Measurements from ENCODE around the gene TBATA. TPM values are rescaled to one million over a fixed set of nuclear protein-coding genes. Genes with fewer than 3 reads are reported as not detected.

Gene TBATA
- total and polyA plus RNA-seq, 8 donors, result not detected

GRCh38 chr10:70827086-70827757 is 42.0 kb upstream of the TBATA start:
- 53 to 62% methylated on average over 2 of the region's 2 CpGs for WGBS, 2 donors
- no peak for FAIRE-seq
- intact Hi-C loops (cut with DNase I), result no loop called here

GRCh38 chr10:70822076-70822820 is 37.1 kb upstream of the TBATA start:
- H3K4me3 ChIP-seq, result no peak overlapping the region
- DNase-seq (no peak), ATAC-seq (no peak), FAIRE-seq (no peak)
- WGBS, 2 donors, result 52 to 70% methylated on average over 2 of the region's 2 CpGs
- H3K27ac ChIP-seq, result no peak overlapping the region
- intact Hi-C loops (cut with DNase I), result no loop called here
- no peaks in the 10 kb centered on the region for H3K27me3 ChIP-seq
- H3K9me3 ChIP-seq, result no peaks in the 10 kb centered on the region
- peaks cover 0 to 12% (median 3%) of the 10 kb centered on the region in 3 donors for H3K36me3 ChIP-seq
- TF ChIP-seq CTCF (IDR thresholded peaks at IDR 0.05), result no peak
- H3K4me1 ChIP-seq, result peaks cover 3 to 8% (median 5%) of the 10 kb centered on the region in 3 donors

More at GRCh38 chr10:70827086-70827757, 42.0 kb upstream of the TBATA start:
- no peak for DNase-seq
- no peak for ATAC-seq
- no peak for TF ChIP-seq CTCF (IDR thresholded peaks at IDR 0.05)
- H3K4me1 ChIP-seq, result peaks cover 9 to 18% (median 15%) of the 10 kb centered on the region in 3 donors
- H3K27me3 ChIP-seq, result no peaks in the 10 kb centered on the region
- no peaks in the 10 kb centered on the region for H3K36me3 ChIP-seq
- no peak overlapping the region for H3K4me3 ChIP-seq
- H3K27ac ChIP-seq, result no peak overlapping the region
- no peaks in the 10 kb centered on the region for H3K9me3 ChIP-seq

GRCh38 chr10:70820976-70821750 is 36.0 kb upstream of the TBATA start:
- ATAC-seq (no peak), DNase-seq (no peak), FAIRE-seq (no peak)
- Histone ChIP-seq H3K4me3 (no peak overlapping the region), H3K27me3 (no peaks in the 10 kb centered on the region), H3K27ac (no peak overlapping the region), H3K4me1 (peaks cover 7 to 9% (median 8%) of the 10 kb centered on the region in 3 donors), H3K9me3 (no peaks in the 10 kb centered on the region), H3K36me3 (peaks cover 0 to 12% (median 3%) of the 10 kb centered on the region in 3 donors)
- TF ChIP-seq CTCF (IDR thresholded peaks at IDR 0.05), result no peak
- 55 to 61% methylated on average over 4 of the region's 4 CpGs for WGBS, 2 donors
- intact Hi-C loops (cut with DNase I), result no loop called here

GRCh38 chr10:70816220-70816894 is 31.2 kb upstream of the TBATA start:
- peak overlapping the region; percentile 63 to 74 (median 68) for H3K4me3 ChIP-seq
- DNase-seq (peak; percentile 73 to 86 (median 80)), ATAC-seq (peak; percentile 67 to 84 (median 80)), FAIRE-seq (peak; percentile 23)
- H3K4me1 ChIP-seq, result peaks cover 7 to 9% (median 8%) of the 10 kb centered on the region in 3 donors
- peaks cover 0 to 12% (median 3%) of the 10 kb centered on the region in 3 donors for H3K36me3 ChIP-seq
- no peaks in the 10 kb centered on the region for H3K27me3 ChIP-seq
- peak overlapping the region; percentile 84 to 94 (median 90) for H3K27ac ChIP-seq
- no peaks in the 10 kb centered on the region for H3K9me3 ChIP-seq
- no peak for TF ChIP-seq CTCF (IDR thresholded peaks at IDR 0.05)
- intact Hi-C loops (cut with DNase I), result loop anchor here in 1 of 3 donors (5.0 kb wide), 1 partner anchor 66 kb away; no protein-coding TSS in a partner anchor
- WGBS, 2 donors, result 0 to 1% methylated on average over 30 to 43 of the region's 43 CpGs
